Smooth muscle cell (in vitro differentiated cells): ENCODE data around the gene GEMIN4. TPM values are rescaled to one million over a fixed set of nuclear protein-coding genes. Genes with fewer than 3 reads are reported as not detected.
"Not testable (repeated sequence)": the region's sequence is repeated elsewhere in the genome, so short reads cannot be mapped to it uniquely, and the experiment has no call there.

Experiments used
- DNase-seq: peaks from one replicate; lab custom pipeline; 2025; ENCODE audit not compliant: unreplicated experiment; lab: John Stamatoyannopoulos, UW
- H2AFZ ChIP-seq: fragments of 200-600 bp; sonication (generic); 2 replicates; pipeline ENCODE4 v1.6.0; 2016; ENCODE audit warnings: antibody characterized with exemption, low read depth, mild to moderate bottlenecking
- H3F3A ChIP-seq: fragments of 200-600 bp; sonication (generic); 2 replicates; pipeline ENCODE4 v1.6.0; 2017; ENCODE audit warnings: antibody characterized with exemption, low read depth
- H3K27ac ChIP-seq: fragments of 200-600 bp; sonication (generic); 2 replicates; pipeline ENCODE4 v1.5.1; 2016; ENCODE audit warnings: low read depth, mild to moderate bottlenecking
- H3K27me3 ChIP-seq: fragments of 200-600 bp; sonication (generic); 2 replicates; pipeline ENCODE4 v1.6.1; 2016; ENCODE audit warnings: low read depth, mild to moderate bottlenecking
- H3K36me3 ChIP-seq: fragments of 200-600 bp; sonication (generic); 2 replicates; pipeline ENCODE4 v1.5.1; 2016; ENCODE audit warnings: low read depth
- H3K4me1 ChIP-seq: fragments of 200-600 bp; sonication (generic); 2 replicates; pipeline ENCODE4 v1.5.1; 2016; ENCODE audit warnings: low read depth
- H3K4me2 ChIP-seq: fragments of 200-600 bp; sonication (generic); 2 replicates; pipeline ENCODE4 v1.6.0; 2016; ENCODE audit warnings: mild to moderate bottlenecking
- H3K4me3 ChIP-seq: fragments of 200-600 bp; sonication (generic); 2 replicates; pipeline ENCODE4 v1.5.1; 2016; ENCODE audit warnings: mild to moderate bottlenecking
- H3K79me2 ChIP-seq: fragments of 200-600 bp; sonication (generic); 2 replicates; pipeline ENCODE4 v1.6.0; 2016; ENCODE audit warnings: low read depth, mild to moderate bottlenecking
- H3K9ac ChIP-seq: fragments of 200-600 bp; sonication (generic); 2 replicates; pipeline ENCODE4 v1.6.0; 2016; ENCODE audit warnings: low read depth
- H3K9me3 ChIP-seq: fragments of 200-600 bp; sonication (generic); replicated peaks from 2 replicates; pipeline ENCODE4 v1.5.1; 2016; ENCODE audit warnings: low read depth
- H4K20me1 ChIP-seq: fragments of 200-600 bp; sonication (generic); 2 replicates; pipeline ENCODE4 v1.6.0; 2016; ENCODE audit warnings: low read depth
- CTCF ChIP-seq: fragments of 200-600 bp; sonication (generic); IDR thresholded peaks from 2 replicates; pipeline ENCODE4 v1.5.1; 2017; ENCODE audit warnings: borderline replicate concordance, mild to moderate bottlenecking, antibody characterized with exemption; ENCODE audit not compliant: insufficient read depth, poor library complexity, severe bottlenecking
- WGBS: methylation state at CpG from one replicate; pipeline ENCODE4 v1.1.7; 2016; ENCODE audit warnings: low lambda C conversion rate; 5-methylcytosine and 5-hydroxymethylcytosine counted together
- polyA plus RNA-seq: library from polyadenylated mRNA; unstranded; fragments of >200 nt; fragmentation: Nextera tagmentation; extraction: Ambion mirVana; gene quantifications from 2 replicates; pipeline ENCODE4 v1.2.1, GENCODE V29; 2016
- total RNA-seq: library from RNA; depleted of rRNA; stranded (reverse); fragments of >200 nt; gene quantifications from 2 replicates; pipeline ENCODE4 v1.2.3, GENCODE V29; 2014

Gene GEMIN4
- total and polyA plus RNA-seq, 2 experiments from 2014 or later = 10.5 to 18.8 TPM

GRCh38 chr17:752620-753219, 656 bp upstream of the GEMIN4 start:
- 64% methylated on average over 40 of the region's 43 CpGs for WGBS
- no peak overlapping the region for H3K27ac ChIP-seq

DNA sequence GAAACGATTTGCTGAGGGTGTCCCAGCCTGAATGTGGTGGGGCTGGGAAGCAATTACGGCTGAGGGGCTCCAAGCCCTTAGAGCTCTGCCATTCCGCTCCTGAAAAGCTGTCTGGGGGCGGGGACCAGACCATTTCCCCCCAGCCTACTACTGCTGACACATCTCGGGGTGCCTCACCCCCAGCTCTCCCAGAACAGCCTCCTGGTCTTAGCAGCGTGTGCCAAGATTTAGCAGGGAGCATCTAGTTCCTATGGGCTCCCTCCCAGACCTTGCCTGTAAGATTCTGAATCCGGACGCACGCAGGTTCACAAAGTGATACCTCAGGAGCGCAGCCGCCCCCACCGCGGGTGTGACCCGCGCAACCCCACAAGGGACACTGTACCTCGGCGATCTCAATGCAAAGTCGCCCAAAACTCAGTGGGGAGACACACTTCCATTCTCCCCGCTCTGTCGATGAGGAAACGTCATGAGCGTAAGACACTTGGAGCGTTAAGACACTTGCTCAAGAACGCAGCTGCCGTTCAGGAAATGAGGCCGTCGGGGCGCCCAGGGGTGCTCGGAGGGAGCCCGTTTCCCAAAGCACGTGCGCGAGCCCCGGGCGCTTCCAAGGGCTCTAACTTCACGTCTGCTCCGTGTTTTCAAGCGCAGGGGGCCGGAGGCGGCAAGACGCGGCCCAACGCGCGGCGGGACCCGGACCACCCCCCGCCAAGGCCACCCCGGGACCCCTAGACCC, 629 bp downstream of the GEMIN4 start:
- H3K27me3 ChIP-seq = no peaks in the 10 kb centered on the region
- 2% methylated on average over 46 of the region's 49 CpGs for WGBS

More at GRCh38 chr17:752620-753219, 656 bp upstream of the GEMIN4 start:
- Histone ChIP-seq H3K27me3 (no peaks in the 10 kb centered on the region), H3K36me3 (no peaks in the 10 kb centered on the region), H4K20me1 (no peaks in the 10 kb centered on the region), H3F3A (peaks cover 8% of the 10 kb centered on the region), H3K4me3 (peak overlapping the region; percentile 82), H2AFZ (peak overlapping the region; percentile 20), H3K79me2 (peaks cover 22% of the 10 kb centered on the region), H3K4me2 (peak overlapping the region; percentile 90), H3K4me1 (no peaks in the 10 kb centered on the region), H3K9me3 (no peaks in the 10 kb centered on the region), H3K9ac (peak overlapping the region; percentile 81)
- DNase-seq = no peak
- TF ChIP-seq CTCF = no peak

DNA sequence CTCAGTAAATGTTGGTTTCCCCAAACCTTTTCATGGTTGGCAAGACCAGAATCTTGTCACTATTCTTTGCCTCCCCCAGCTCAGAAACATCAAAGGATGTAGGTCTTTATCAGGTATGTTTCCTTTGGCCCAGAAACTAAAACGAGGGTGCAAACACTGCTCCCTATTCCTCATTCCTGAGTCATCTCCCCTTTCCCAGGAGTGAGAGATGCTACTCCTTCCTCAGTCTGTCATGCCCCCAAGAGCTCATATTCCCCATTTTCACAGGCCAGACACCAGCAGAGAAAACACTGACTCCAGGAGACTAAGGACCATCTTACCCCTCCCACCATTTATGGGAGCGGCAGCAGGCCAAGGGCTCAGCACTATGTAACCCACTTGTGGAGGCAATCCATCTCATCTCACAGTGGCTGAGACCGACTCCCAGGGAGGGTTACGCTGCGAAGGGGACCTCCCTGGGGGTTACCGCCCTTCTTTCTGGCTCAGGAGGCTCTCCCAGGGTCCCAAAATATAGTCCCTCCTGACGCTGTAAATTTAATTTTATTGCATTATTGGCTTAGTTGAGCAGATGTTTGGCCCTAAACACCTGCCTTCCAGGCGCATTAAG, 1.5 kb downstream of the GEMIN4 start:
- Histone ChIP-seq H3K36me3 (no peaks in the 10 kb centered on the region), H3K27ac (no peak overlapping the region), H3K9ac (no peak overlapping the region), H3K4me3 (peak overlapping the region; percentile 82), H3F3A (peaks cover 8% of the 10 kb centered on the region), H3K4me2 (peak overlapping the region; percentile 90), H2AFZ (no peak overlapping the region), H3K27me3 (no peaks in the 10 kb centered on the region), H4K20me1 (no peaks in the 10 kb centered on the region), H3K79me2 (peaks cover 22% of the 10 kb centered on the region), H3K9me3 (no peaks in the 10 kb centered on the region), H3K4me1 (no peaks in the 10 kb centered on the region)
- TF ChIP-seq CTCF = no peak
- WGBS = 88% methylated on average over 8 of the region's 8 CpGs
- DNase-seq = no peak

More for the DNA sequence above, 629 bp downstream of the GEMIN4 start:
- Histone ChIP-seq H3K79me2 (peaks cover 22% of the 10 kb centered on the region), H3K4me1 (no peaks in the 10 kb centered on the region), H3K4me3 (peak overlapping the region; percentile 82), H3K4me2 (peak overlapping the region; percentile 90), H3K9me3 (no peaks in the 10 kb centered on the region), H3K36me3 (no peaks in the 10 kb centered on the region), H2AFZ (no peak overlapping the region), H3F3A (peaks cover 8% of the 10 kb centered on the region), H3K9ac (peak overlapping the region; percentile 81), H4K20me1 (no peaks in the 10 kb centered on the region), H3K27ac (no peak overlapping the region)
- no peak for DNase-seq
- no peak for TF ChIP-seq CTCF

DNA sequence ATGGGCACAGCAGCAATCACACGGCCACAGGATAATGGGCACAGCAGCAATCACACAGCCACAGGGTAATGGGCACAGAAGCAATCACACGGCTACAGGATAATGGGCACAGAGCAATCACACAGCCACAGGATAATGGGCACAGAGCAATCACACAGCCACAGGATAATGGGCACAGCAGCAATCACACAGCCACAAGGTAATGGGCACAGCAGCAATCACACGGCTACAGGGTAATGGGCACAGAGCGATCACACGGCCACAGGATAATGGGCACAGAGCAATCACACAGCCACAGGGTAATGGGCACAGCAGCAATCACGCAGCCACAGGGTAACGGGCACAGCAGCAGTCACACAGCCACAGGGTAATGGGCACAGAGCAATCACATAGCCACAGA, 2.7 kb downstream of the GEMIN4 start:
- H3K4me3 ChIP-seq, H4K20me1 ChIP-seq, H3K9ac ChIP-seq, H3K27me3 ChIP-seq, H3K4me2 ChIP-seq, H3K9me3 ChIP-seq, H3F3A ChIP-seq, H3K27ac ChIP-seq, H2AFZ ChIP-seq, H3K36me3 ChIP-seq, DNase-seq, H3K4me1 ChIP-seq: not testable (repeated sequence)
- 86% methylated on average over 7 of the region's 7 CpGs for WGBS
- H3K79me2 ChIP-seq = peaks cover 22% of the 10 kb centered on the region

- not testable (repeated sequence) for H3K27ac ChIP-seq, H2AFZ ChIP-seq, H3K36me3 ChIP-seq, H3K9ac ChIP-seq, H4K20me1 ChIP-seq, H3K4me1 ChIP-seq, H3K4me3 ChIP-seq, H3K4me2 ChIP-seq, DNase-seq, H3F3A ChIP-seq, H3K9me3 ChIP-seq, H3K27me3 ChIP-seq
- H3K79me2 ChIP-seq = peaks cover 22% of the 10 kb centered on the region
- 100% methylated on average over 4 of the region's 4 CpGs for WGBS
Observed at GRCh38 chr17:748604-749003, 3.5 kb downstream of the GEMIN4 start.
